ENCODE data around the gene GLB1L3. TPM values are rescaled to one million over a fixed set of nuclear protein-coding genes. Genes with fewer than 3 reads are reported as not detected.
A peak's percentile ranks its signal among the peaks of the same experiment; 100 is the strongest.

The GLB1L3 gene
- total and polyA plus RNA-seq, 2 donors from 2014 or later: 0.06 to 0.17 TPM

- no peak for FAIRE-seq
- Histone ChIP-seq H3K9ac (ENCODE audit: low read length in 3 of 3) (no peak overlapping the region), H3K27me3 (ENCODE audit: control insufficient read depth, insufficient read depth, low read length) (no peaks in the 10 kb centered on the region), H3K4me3 (ENCODE audit: low read length in 3 of 3) (no peak overlapping the region), H3K9me3 (ENCODE audit: control insufficient read depth in 2 of 3, insufficient read depth in 1 of 3, low read length in 3 of 3) (no peaks in the 10 kb centered on the region), H3K27ac (ENCODE audit: low read depth in 2 of 2, low read length in 2 of 2) (no peak overlapping the region), H3K4me1 (ENCODE audit: control insufficient read depth in 2 of 3, insufficient read depth in 2 of 3, low read depth in 1 of 3, low read length in 3 of 3) (no peaks in the 10 kb centered on the region), H3K36me3 (ENCODE audit: control insufficient read depth in 2 of 3, insufficient read depth in 3 of 3, low read length in 3 of 3) (no peaks in the 10 kb centered on the region)
- intact Hi-C loops (cut with DNase I): no loop called here
- no peak for TF ChIP-seq CTCF (IDR thresholded peaks at IDR 0.05; ENCODE audit: borderline replicate concordance, extremely low read depth, insufficient read depth)
- peak in 1 of 5 donors; percentile 16 for DNase-seq
Observed at GRCh38 chr11:134293119-134294113, 17.2 kb downstream of the GLB1L3 start.

- no peak for FAIRE-seq
- intact Hi-C loops (cut with DNase I): no loop called here
- Histone ChIP-seq H3K4me3 (ENCODE audit: low read length in 3 of 3) (no peak overlapping the region), H3K9me3 (ENCODE audit: control insufficient read depth in 2 of 3, insufficient read depth in 1 of 3, low read length in 3 of 3) (no peaks in the 10 kb centered on the region), H3K27me3 (ENCODE audit: control insufficient read depth, insufficient read depth, low read length) (no peaks in the 10 kb centered on the region), H3K9ac (ENCODE audit: low read length in 3 of 3) (no peak overlapping the region), H3K36me3 (ENCODE audit: control insufficient read depth in 2 of 3, insufficient read depth in 3 of 3, low read length in 3 of 3) (no peaks in the 10 kb centered on the region), H3K27ac (ENCODE audit: low read depth in 2 of 2, low read length in 2 of 2) (no peak overlapping the region), H3K4me1 (ENCODE audit: control insufficient read depth in 2 of 3, insufficient read depth in 2 of 3, low read depth in 1 of 3, low read length in 3 of 3) (no peaks in the 10 kb centered on the region)
- no peak for DNase-seq
- TF ChIP-seq CTCF (IDR thresholded peaks at IDR 0.05; ENCODE audit: borderline replicate concordance, extremely low read depth, insufficient read depth): no peak
Observed at GRCh38 chr11:134294664-134295063, 18.5 kb downstream of the GLB1L3 start.

GRCh38 chr11:134312223-134312622 is 36.0 kb downstream of the GLB1L3 start:
- intact Hi-C loops (cut with DNase I): no loop called here
- H3K36me3 ChIP-seq (ENCODE audit: control insufficient read depth in 2 of 3, insufficient read depth in 3 of 3, low read length in 3 of 3): no peaks in the 10 kb centered on the region
- peaks cover 0 to 6% (median 1%) of the 10 kb centered on the region in 3 donors for H3K9me3 ChIP-seq (ENCODE audit: control insufficient read depth in 2 of 3, insufficient read depth in 1 of 3, low read length in 3 of 3)
- H3K27ac ChIP-seq (ENCODE audit: low read depth in 2 of 2, low read length in 2 of 2): no peak overlapping the region
- no peaks in the 10 kb centered on the region for H3K27me3 ChIP-seq (ENCODE audit: control insufficient read depth, insufficient read depth, low read length)
- no peak for FAIRE-seq
- no peak for TF ChIP-seq CTCF (IDR thresholded peaks at IDR 0.05; ENCODE audit: borderline replicate concordance, extremely low read depth, insufficient read depth)
- H3K4me1 ChIP-seq (ENCODE audit: control insufficient read depth in 2 of 3, insufficient read depth in 2 of 3, low read depth in 1 of 3, low read length in 3 of 3): no peaks in the 10 kb centered on the region
- no peak overlapping the region for H3K4me3 ChIP-seq (ENCODE audit: low read length in 3 of 3)
- H3K9ac ChIP-seq (ENCODE audit: low read length in 3 of 3): no peak overlapping the region
- DNase-seq: no peak

Data from kidney (tissue), 14 donors.